ENCODE data around the gene ZNF335.
"Not testable (repeated sequence)": the region's sequence is repeated elsewhere in the genome, so short reads cannot be mapped to it uniquely, and the experiment has no call there.

Gene ZNF335

GRCh38 chr20:45972500-45973183 lies 639 bp upstream of the ZNF335 start:
- no peak for DNase-seq

- DNase-seq: no peak
Measured at GRCh38 chr20:45971425-45971674, 653 bp downstream of the ZNF335 start.

- no peak for DNase-seq
Measured at GRCh38 chr20:45970646-45971424, 1.2 kb downstream of the ZNF335 start.

GRCh38 chr20:45969712-45970634 lies 2.0 kb downstream of the ZNF335 start:
- DNase-seq: no peak

GRCh38 chr20:45968801-45969711 lies 2.9 kb downstream of the ZNF335 start:
- no peak for DNase-seq

- no peak for DNase-seq
Measured at GRCh38 chr20:45968081-45968671, 3.8 kb downstream of the ZNF335 start.

- DNase-seq: no peak
Measured at GRCh38 chr20:45967551-45968080, 4.4 kb downstream of the ZNF335 start.

- no peak for DNase-seq
Measured at GRCh38 chr20:45965169-45966002, 6.6 kb downstream of the ZNF335 start.

- DNase-seq: no peak
Measured at GRCh38 chr20:45964006-45964400, 8.0 kb downstream of the ZNF335 start.

- DNase-seq: no peak
Measured at GRCh38 chr20:45963059-45964005, 8.7 kb downstream of the ZNF335 start.

- DNase-seq: no peak
Measured at GRCh38 chr20:45962031-45962755, 9.8 kb downstream of the ZNF335 start.

GRCh38 chr20:45959956-45960630 lies 11.9 kb downstream of the ZNF335 start:
- DNase-seq: no peak

- no peak for DNase-seq
Measured at GRCh38 chr20:45959126-45959525, 12.9 kb downstream of the ZNF335 start.

- DNase-seq: no peak
Measured at GRCh38 chr20:45958593-45958992, 13.4 kb downstream of the ZNF335 start.

GRCh38 chr20:45957021-45957941 lies 14.7 kb downstream of the ZNF335 start:
- no peak for DNase-seq

GRCh38 chr20:45956326-45956725 lies 15.7 kb downstream of the ZNF335 start:
- not testable (repeated sequence) for DNase-seq

GRCh38 chr20:45953672-45954071 lies 18.3 kb downstream of the ZNF335 start:
- no peak for DNase-seq
